Heart left ventricle (tissue), 16 donors: Measurements from ENCODE around the gene TRMT1. TPM values are rescaled to one million over a fixed set of nuclear protein-coding genes. Genes with fewer than 3 reads are reported as not detected.

Experiments used
- ATAC-seq, 4 donors: fragments of 200-7000 bp; cut with Tn5 transposase; one replicate each; pipeline ENCODE4 v1.9.1; 2020 to 2022; ENCODE audit warnings: moderate library complexity in 4 of 4, mild to moderate bottlenecking in 3 of 4, moderate number of reproducible peaks in 1 of 4
- DNase-seq, 5 donors: peaks; one replicate each; pipeline ENCODE4 v3.0.0-alpha.2; 2020
- H3K27ac ChIP-seq, 12 donors: fragments of 200-600 bp; sonication (generic) in 4 of 12; one replicate each; pipeline versions ENCODE4 v1.5.0 to v1.8.0; 2016 to 2022; ENCODE audit warnings: mild to moderate bottlenecking in 2 of 12
- H3K27me3 ChIP-seq, 9 donors: fragments of 200-600 bp; sonication (generic) in 2 of 9; one replicate each; pipeline versions ENCODE4 v1.5.1 to v1.8.0; 2016 to 2022; ENCODE audit warnings: mild to moderate bottlenecking in 3 of 9
- H3K36me3 ChIP-seq, 9 donors: fragments of 200-600 bp; sonication (generic) in 2 of 9; one replicate each; pipeline versions ENCODE4 v1.5.0 to v1.8.0; 2018 to 2022; ENCODE audit warnings: mild to moderate bottlenecking in 2 of 9
- H3K4me1 ChIP-seq, 12 donors: fragments of 200-600 bp; sonication (generic) in 4 of 12; one replicate each; pipeline versions ENCODE4 v1.5.0 to v1.8.0; 2016 to 2022; ENCODE audit warnings: mild to moderate bottlenecking in 3 of 12
- H3K4me3 ChIP-seq, 12 donors: fragments of 200-600 bp; sonication (generic) in 4 of 12; one replicate each; pipeline versions ENCODE4 v1.5.0 to v1.8.0; 2017 to 2022; ENCODE audit warnings: mild to moderate bottlenecking in 9 of 12, moderate library complexity in 4 of 12
- H3K9me3 ChIP-seq, 12 donors: fragments of 200-600 bp; sonication (generic) in 4 of 12; one replicate each; pipeline versions ENCODE4 v1.5.0 to v1.8.0; 2016 to 2022; ENCODE audit warnings: mild to moderate bottlenecking in 1 of 12
- POLR2A ChIP-seq, 2 donors: fragments of 450-650 bp; IDR thresholded peaks; one replicate each; pipeline ENCODE4 v1.6.1; 2017; ENCODE audit warnings: antibody characterized with exemption in 2 of 2, mild to moderate bottlenecking in 2 of 2, moderate library complexity in 2 of 2
- WGBS, 4 donors: extraction: QIAGEN DNeasy Blood & Tissue Kit in 2 of 4; methylation state at CpG; one replicate each; pipeline versions ENCODE4 v1.1.5 to v1.1.7; 2013 to 2018; 5-methylcytosine and 5-hydroxymethylcytosine counted together
- intact Hi-C, 10 donors: fragments of 100-400 bp; cut with DNase I; formaldehyde crosslinking; loops; one replicate each; pipeline versions ENCODE4 v1.11.1 to v1.14.2; 2022
- polyA plus RNA-seq, 2 donors: library from polyadenylated mRNA; stranded (reverse); fragments of 200-250 nt; gene quantifications; one replicate each; pipeline ENCODE4 v1.2.3, GENCODE V29; 2013
- total RNA-seq, 9 donors: library from RNA; depleted of rRNA in 2 of 9; stranded (reverse); fragments of >200 nt in 2 of 9; fragmentation: NEBNext Ultra II Directional in 3 of 9; extraction: Animal tissue kit (Norgen Biotek cat#: 25700) in 3 of 9; gene quantifications; one replicate each; pipeline versions ENCODE4 v1.1.0 to v1.2.4, GENCODE V29; 2016 to 2023
- TF ChIP-seq, protein P1 (sequence below), 12 donors: fragments of 200-600 bp; sonication (generic) in 4 of 12; IDR thresholded peaks; one replicate each; pipeline versions ENCODE4 v1.5.0 to v1.8.0; 2018 to 2022; ENCODE audit warnings: antibody characterized with exemption in 12 of 12, mild to moderate bottlenecking in 5 of 12
- donor health status: ischemic (EF 13 %, LVEDD 7.1; RV severe dilation, severe dysfunction).
- donor health status: healthy with polysubstance abuse.
- donor health status: DM: no; HTN: yes; CAD: no.
- donor health status: DM: no; HTN: no; CAD: no.
- donor health status: ischemic (EF 25% LVEDD 6.9; RV normal size, moderate dysfunction).
- donor health status: ischemic (EF 25% LVEDD 5.7; RV mildly dilated, moderate dysfunction).
- donor health status: healthy.
- donor health status: DM: yes; HTN: yes; CAD: no.
- donor health status: ischemic (EF 35%, LVEDD 5.7; RV mildly dilated, moderate dysfunction).
- donor health status: nonischemic (EF 11% LVEDD 7.7; RV severe dilation, severe dysfunction).
- donor health status: DM: yes; HTN: yes; CAD: no.
- donor health status: PGD.
- donor health status: ischemic (EF 29% LVEDD 5.4; RV normal size, mild dysfunction).
- donor health status: nonischemic (EF 23%, LVEDD 6.1; RV moderate dilation, normal function).

TRMT1 gene
- total and polyA plus RNA-seq, 11 donors: 15.1 to 32.4 (median 19.1) TPM

DNA sequence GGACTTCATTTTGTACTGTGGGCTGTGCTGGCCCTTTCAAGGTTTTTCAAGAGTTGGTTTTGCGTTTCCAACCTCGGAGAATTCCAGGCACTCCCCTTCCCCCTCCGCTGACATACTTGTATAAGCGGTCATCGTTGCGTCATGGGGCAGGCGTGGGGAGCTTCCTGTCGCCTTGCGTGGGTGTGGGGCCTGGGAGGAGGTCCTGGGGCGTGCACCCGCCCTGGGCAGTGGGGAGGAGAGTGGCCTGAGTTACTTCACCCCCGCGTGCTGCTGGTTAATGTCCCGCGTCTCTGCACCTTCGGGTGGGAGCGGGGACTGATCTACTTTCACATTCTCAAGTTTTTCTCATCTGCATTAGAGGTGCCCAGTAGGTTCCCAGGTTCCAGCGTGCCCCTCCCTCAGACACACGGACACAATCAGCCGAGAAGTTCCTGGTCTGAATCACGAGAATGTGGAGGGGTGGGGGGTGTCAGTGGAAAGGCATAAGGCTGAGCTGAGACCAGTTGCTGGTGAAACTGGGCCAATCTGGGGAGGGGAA lies 37.8 kb upstream of the TRMT1 start:
- peak in 3 of 4 donors; percentile 8 to 15 (median 10) for ATAC-seq
- H3K36me3 ChIP-seq: peaks cover 0 to 13% (median 0%) of the 10 kb centered on the region in 9 donors
- peak overlapping the region; percentile 75 to 98 (median 91) for H3K4me3 ChIP-seq
- peaks cover 4 to 41% (median 17%) of the 10 kb centered on the region in 12 donors for H3K4me1 ChIP-seq
- H3K27ac ChIP-seq: peak overlapping the region; percentile 84 to 100 (median 98)
- peak; percentile 91 to 96 (median 93) for DNase-seq
- no peaks in the 10 kb centered on the region for H3K9me3 ChIP-seq
- intact Hi-C loops: loop anchor here in 7 of 10 donors (5.0 to 10.0 kb wide), 7 partner anchors 37 to 690 kb away; partner anchors contain the start of genes LYL1 (in 6 of the 7), NACC1 (in 2 of the 7), TRMT1 (in 2 of the 7) and DAND5 (in 1 of the 7)
- WGBS, 4 donors: 23 to 40% (median 34%) methylated on average over 20 to 21 of the region's 21 CpGs
- no peaks in the 10 kb centered on the region for H3K27me3 ChIP-seq
- peak in 1 of 2 donors; percentile 42 for TF ChIP-seq POLR2A (IDR thresholded peaks at IDR 0.05)
- TF ChIP-seq, protein P1, sequence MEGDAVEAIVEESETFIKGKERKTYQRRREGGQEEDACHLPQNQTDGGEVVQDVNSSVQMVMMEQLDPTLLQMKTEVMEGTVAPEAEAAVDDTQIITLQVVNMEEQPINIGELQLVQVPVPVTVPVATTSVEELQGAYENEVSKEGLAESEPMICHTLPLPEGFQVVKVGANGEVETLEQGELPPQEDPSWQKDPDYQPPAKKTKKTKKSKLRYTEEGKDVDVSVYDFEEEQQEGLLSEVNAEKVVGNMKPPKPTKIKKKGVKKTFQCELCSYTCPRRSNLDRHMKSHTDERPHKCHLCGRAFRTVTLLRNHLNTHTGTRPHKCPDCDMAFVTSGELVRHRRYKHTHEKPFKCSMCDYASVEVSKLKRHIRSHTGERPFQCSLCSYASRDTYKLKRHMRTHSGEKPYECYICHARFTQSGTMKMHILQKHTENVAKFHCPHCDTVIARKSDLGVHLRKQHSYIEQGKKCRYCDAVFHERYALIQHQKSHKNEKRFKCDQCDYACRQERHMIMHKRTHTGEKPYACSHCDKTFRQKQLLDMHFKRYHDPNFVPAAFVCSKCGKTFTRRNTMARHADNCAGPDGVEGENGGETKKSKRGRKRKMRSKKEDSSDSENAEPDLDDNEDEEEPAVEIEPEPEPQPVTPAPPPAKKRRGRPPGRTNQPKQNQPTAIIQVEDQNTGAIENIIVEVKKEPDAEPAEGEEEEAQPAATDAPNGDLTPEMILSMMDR (IDR thresholded peaks at IDR 0.05): no peak

DNA sequence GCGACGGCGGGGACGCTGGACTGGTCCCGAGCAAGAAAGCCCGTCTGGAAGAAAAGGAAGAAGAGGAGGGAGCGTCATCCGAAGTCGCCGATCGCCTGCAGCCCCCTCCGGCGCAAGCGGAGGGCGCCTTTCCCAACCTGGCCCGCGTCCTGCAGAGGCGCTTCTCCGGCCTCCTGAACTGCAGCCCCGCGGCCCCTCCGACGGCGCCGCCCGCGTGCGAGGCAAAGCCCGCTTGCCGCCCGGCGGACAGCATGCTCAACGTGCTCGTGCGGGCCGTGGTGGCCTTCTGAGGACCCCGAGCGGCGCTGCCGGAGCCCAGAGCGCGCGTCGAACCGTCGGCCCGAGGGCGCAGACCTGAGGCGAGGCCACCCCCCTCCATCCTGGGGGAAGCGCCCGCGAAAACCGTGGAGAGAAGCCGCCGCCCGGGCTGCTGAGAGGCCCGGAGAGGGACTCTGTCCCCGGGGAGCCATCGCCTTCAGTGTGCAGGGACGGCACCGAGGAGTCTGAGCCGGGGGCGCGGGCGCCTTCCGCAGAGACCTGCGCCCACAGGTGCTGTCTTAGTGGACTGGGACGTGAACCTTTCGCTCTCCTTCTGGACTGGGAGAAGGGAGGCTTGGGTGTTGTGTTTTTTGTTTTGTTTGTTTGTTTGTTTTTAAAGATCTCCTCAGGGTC lies 37.2 kb upstream of the TRMT1 start:
- TF ChIP-seq, protein P1 (IDR thresholded peaks at IDR 0.05): peak in 4 of 12 donors; percentile 11 to 37 (median 14)
- no peak for TF ChIP-seq POLR2A (IDR thresholded peaks at IDR 0.05)
- DNase-seq: peak in 1 of 5 donors; percentile 78

DNA sequence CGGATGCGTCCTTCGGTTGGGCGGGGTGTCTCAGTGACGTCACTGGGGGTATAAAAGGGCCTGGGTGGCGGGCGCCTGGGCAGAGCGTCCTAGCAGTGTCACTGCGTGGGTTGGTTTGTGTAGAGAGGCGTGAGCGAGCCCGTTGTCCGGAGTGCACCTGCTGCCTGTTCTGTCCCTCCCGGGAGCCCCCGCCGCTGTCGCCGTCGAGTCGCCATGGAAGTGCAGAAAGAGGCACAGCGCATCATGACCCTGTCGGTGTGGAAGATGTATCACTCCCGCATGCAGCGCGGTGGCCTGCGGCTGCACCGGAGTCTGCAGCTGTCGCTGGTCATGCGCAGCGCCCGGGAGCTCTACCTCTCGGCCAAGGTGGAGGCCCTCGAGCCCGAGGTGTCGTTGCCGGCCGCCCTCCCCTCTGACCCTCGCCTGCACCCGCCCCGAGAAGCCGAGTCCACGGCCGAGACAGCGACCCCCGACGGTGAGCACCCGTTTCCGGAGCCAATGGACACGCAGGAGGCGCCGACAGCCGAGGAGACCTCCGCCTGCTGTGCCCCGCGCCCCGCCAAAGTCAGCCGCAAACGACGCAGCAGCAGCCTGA lies 36.5 kb upstream of the TRMT1 start:
- no peaks in the 10 kb centered on the region for H3K9me3 ChIP-seq
- DNase-seq: peak; percentile 95 to 98 (median 97)
- intact Hi-C loops: loop anchor here in 7 of 10 donors (5.0 to 10.0 kb wide), 7 partner anchors 36 to 692 kb away; partner anchors contain the start of genes LYL1 (in 6 of the 7), NACC1 (in 2 of the 7), TRMT1 (in 2 of the 7) and DAND5 (in 1 of the 7)
- peak overlapping the region; percentile 84 to 100 (median 98) for H3K27ac ChIP-seq
- 6 to 14% (median 9%) methylated on average over 34 to 59 of the region's 59 CpGs for WGBS, 4 donors
- TF ChIP-seq POLR2A (IDR thresholded peaks at IDR 0.05): peak; percentile 89 to 99
- TF ChIP-seq, protein P1 (IDR thresholded peaks at IDR 0.05): peak in 3 of 12 donors; percentile 13 to 47 (median 22)
- ATAC-seq: peak; percentile 52 to 61 (median 57)
- H3K4me3 ChIP-seq: peak overlapping the region; percentile 75 to 98 (median 91)
- peaks cover 4 to 50% (median 24%) of the 10 kb centered on the region in 12 donors for H3K4me1 ChIP-seq
- H3K36me3 ChIP-seq: peaks cover 0 to 13% (median 0%) of the 10 kb centered on the region in 9 donors
- H3K27me3 ChIP-seq: no peaks in the 10 kb centered on the region

More for the DNA sequence above, 37.2 kb upstream of the TRMT1 start:
- 26 to 46% (median 38%) methylated on average over 17 to 69 of the region's 69 CpGs for WGBS, 4 donors
- Histone ChIP-seq H3K4me3 (peak overlapping the region; percentile 75 to 98 (median 91)), H3K9me3 (no peaks in the 10 kb centered on the region), H3K27ac (peak overlapping the region; percentile 84 to 100 (median 98)), H3K36me3 (peaks cover 0 to 13% (median 0%) of the 10 kb centered on the region in 9 donors), H3K4me1 (peaks cover 4 to 47% (median 22%) of the 10 kb centered on the region in 12 donors), H3K27me3 (no peaks in the 10 kb centered on the region)
- intact Hi-C loops: loop anchor here in 7 of 10 donors (5.0 to 10.0 kb wide), 7 partner anchors 36 to 691 kb away; partner anchors contain the start of genes LYL1 (in 6 of the 7), NACC1 (in 2 of the 7), TRMT1 (in 2 of the 7) and DAND5 (in 1 of the 7)
- ATAC-seq: no peak
